Amniotic epithelial cell (primary cell): ENCODE measurements around the gene NNT.
"Not testable (repeated sequence)": the region's sequence is repeated elsewhere in the genome, so short reads cannot be mapped to it uniquely, and the experiment has no call there.

Experiments
- DNase-seq: peaks from one replicate; pipeline ENCODE4 v3.0.0-alpha.2; 2010; ENCODE audit warnings: low read depth

NNT gene

GRCh38 chr5:43667379-43667778 lies 64.4 kb downstream of the NNT start:
- not testable (repeated sequence) for DNase-seq

GRCh38 chr5:43674536-43674935 lies 71.6 kb downstream of the NNT start:
- peak; percentile 24 for DNase-seq

- DNase-seq, result no peak
Measured at GRCh38 chr5:43675357-43675756, 72.4 kb downstream of the NNT start.

- peak; percentile 34 for DNase-seq
Measured at GRCh38 chr5:43676083-43676840, 73.3 kb downstream of the NNT start.

GRCh38 chr5:43677253-43677652 lies 74.3 kb downstream of the NNT start:
- no peak for DNase-seq

GRCh38 chr5:43679214-43679613 lies 76.2 kb downstream of the NNT start:
- DNase-seq, result no peak

GRCh38 chr5:43680286-43680685 lies 77.3 kb downstream of the NNT start:
- DNase-seq, result no peak

GRCh38 chr5:43683884-43684471 lies 81.0 kb downstream of the NNT start:
- DNase-seq, result no peak

GRCh38 chr5:43685252-43685950 lies 82.4 kb downstream of the NNT start:
- DNase-seq, result no peak

GRCh38 chr5:43687275-43687674 lies 84.3 kb downstream of the NNT start:
- no peak for DNase-seq

GRCh38 chr5:43691275-43691674 lies 88.3 kb downstream of the NNT start:
- DNase-seq, result no peak

GRCh38 chr5:43691893-43692292 lies 88.9 kb downstream of the NNT start:
- DNase-seq, result no peak

GRCh38 chr5:43693411-43693810 lies 90.4 kb downstream of the NNT start:
- no peak for DNase-seq

GRCh38 chr5:43694027-43694426 lies 91.0 kb downstream of the NNT start:
- no peak for DNase-seq

- not testable (repeated sequence) for DNase-seq
Measured at GRCh38 chr5:43696444-43696843, 93.5 kb downstream of the NNT start.

- DNase-seq, result no peak
Measured at GRCh38 chr5:43699910-43700309, 96.9 kb downstream of the NNT start.

GRCh38 chr5:43700601-43701000 lies 97.6 kb downstream of the NNT start:
- DNase-seq, result no peak

GRCh38 chr5:43701227-43701626 lies 98.2 kb downstream of the NNT start:
- no peak for DNase-seq

GRCh38 chr5:43702293-43702692 lies 99.3 kb downstream of the NNT start:
- no peak for DNase-seq

GRCh38 chr5:43702815-43703214 lies 99.8 kb downstream of the NNT start:
- peak; percentile 51 for DNase-seq

GRCh38 chr5:43704243-43704642 lies 101.3 kb downstream of the NNT start:
- no peak for DNase-seq

GRCh38 chr5:43706576-43706975 lies 103.6 kb downstream of the NNT start:
- DNase-seq, result not testable (repeated sequence)

GRCh38 chr5:43711496-43711895 lies 108.5 kb downstream of the NNT start:
- DNase-seq, result peak; percentile 77
